Prostate gland (tissue), 2 donors: ENCODE results near the gene ACP1. TPM values are rescaled to one million over a fixed set of nuclear protein-coding genes. Genes with fewer than 3 reads are reported as not detected.
A peak's percentile ranks its signal among the peaks of the same experiment; 100 is the strongest.

Experiments
- DNase-seq: peaks from one replicate; pipeline ENCODE4 v3.0.0-alpha.2; 2019; ENCODE audit warnings: low spot score
- H3K27ac ChIP-seq, 2 donors: fragments of 200-600 bp; sonication (generic); 2 replicates each; pipeline ENCODE4 v1.5.1; 2017 to 2019
- H3K27me3 ChIP-seq: fragments of 200-600 bp; sonication (generic); replicated peaks from 2 replicates; pipeline ENCODE4 v1.5.1; 2019; ENCODE audit not compliant: insufficient read depth
- H3K36me3 ChIP-seq, 2 donors: fragments of 200-600 bp; sonication (generic); 1 replicate in 1 of 2; 2 replicates in 1 of 2; pipeline versions ENCODE4 v1.5.1 to v1.8.1; 2017 to 2019
- H3K4me1 ChIP-seq: fragments of 200-600 bp; sonication (generic); replicated peaks from 2 replicates; pipeline ENCODE4 v1.5.1; 2019
- H3K4me3 ChIP-seq, 2 donors: fragments of 200-600 bp; sonication (generic); 2 replicates each; pipeline ENCODE4 v1.5.1; 2017 to 2019
- H3K9me3 ChIP-seq: fragments of 200-600 bp; sonication (generic); 2 replicates; pipeline ENCODE4 v1.5.1; 2017
- POLR2A ChIP-seq: fragments of 450-650 bp; IDR thresholded peaks from one replicate; pipeline ENCODE4 v1.6.1; 2016; ENCODE audit warnings: antibody characterized with exemption, mild to moderate bottlenecking
- POLR2AphosphoS5 ChIP-seq: sonication (generic); formaldehyde crosslinking; IDR thresholded peaks from one replicate; pipeline ENCODE4 v1.6.1; 2017; ENCODE audit warnings: antibody characterized with exemption
- WGBS: methylation state at CpG from one replicate; pipeline ENCODE4 v1.1.5; 2018; 5-methylcytosine and 5-hydroxymethylcytosine counted together
- intact Hi-C: fragments of 100-400 bp; cut with DNase I; formaldehyde crosslinking; loops from one replicate; pipeline ENCODE4 v1.14.2; 2022
- total RNA-seq, 2 donors: library from RNA; depleted of rRNA; stranded (reverse); fragments of >200 nt; gene quantifications; one replicate each; pipeline ENCODE4 v1.1.0, GENCODE V29; 2016
- TF ChIP-seq, protein P1 (sequence below), 4 experiments: fragments of 200-600 bp in 2 of 4; fragments of 450-650 bp in 2 of 4; sonication (generic) in 2 of 4; IDR thresholded peaks; 1 replicate in 3 of 4; 2 replicates in 1 of 4; pipeline ENCODE4 v1.5.1; 2016 to 2019; ENCODE audit warnings: antibody characterized with exemption in 4 of 4, mild to moderate bottlenecking in 2 of 4, moderate library complexity in 2 of 4

Gene ACP1
- total RNA-seq, 2 donors from 2014 or later: 96.9 to 116 TPM

DNA sequence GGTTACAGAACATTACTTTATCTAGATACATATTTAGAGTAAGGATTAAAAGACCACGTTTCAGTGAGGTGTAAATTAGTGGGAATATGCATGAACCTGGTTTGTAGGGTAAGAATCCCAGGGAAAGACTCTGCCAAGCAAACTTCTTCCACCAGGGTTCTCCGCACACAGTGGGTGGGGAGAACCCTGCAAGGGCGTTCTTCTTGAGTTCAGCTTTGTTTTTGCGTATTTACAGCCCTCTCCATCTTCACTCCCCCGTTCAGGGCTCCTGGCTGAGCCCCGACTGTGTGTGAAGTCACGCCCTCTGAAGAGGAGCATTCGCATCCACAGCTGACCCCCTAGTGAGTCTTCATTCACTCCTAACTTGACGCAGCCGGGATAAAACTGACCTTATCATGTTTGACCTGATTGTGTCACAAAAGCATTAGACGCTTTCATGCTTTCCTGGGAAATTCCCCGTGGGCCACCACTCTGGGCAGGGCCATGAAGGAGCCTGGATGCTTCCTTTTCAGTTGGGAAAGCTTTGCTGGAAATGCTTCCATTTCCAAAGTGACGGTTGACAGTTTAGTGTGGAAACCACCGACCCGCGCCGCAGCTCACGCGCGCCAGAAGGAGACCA, 22.1 kb downstream of the ACP1 start:
- no peaks in the 10 kb centered on the region for H3K9me3 ChIP-seq
- no peaks in the 10 kb centered on the region for H3K36me3 ChIP-seq
- WGBS: 45% methylated on average over 20 of the region's 20 CpGs
- H3K4me1 ChIP-seq: peaks cover 10% of the 10 kb centered on the region
- peaks cover 6% of the 10 kb centered on the region for H3K27me3 ChIP-seq
- intact Hi-C loops: no loop called here
- DNase-seq: no peak
- TF ChIP-seq POLR2AphosphoS5: no peak
- TF ChIP-seq POLR2A: no peak
- TF ChIP-seq, protein P1, sequence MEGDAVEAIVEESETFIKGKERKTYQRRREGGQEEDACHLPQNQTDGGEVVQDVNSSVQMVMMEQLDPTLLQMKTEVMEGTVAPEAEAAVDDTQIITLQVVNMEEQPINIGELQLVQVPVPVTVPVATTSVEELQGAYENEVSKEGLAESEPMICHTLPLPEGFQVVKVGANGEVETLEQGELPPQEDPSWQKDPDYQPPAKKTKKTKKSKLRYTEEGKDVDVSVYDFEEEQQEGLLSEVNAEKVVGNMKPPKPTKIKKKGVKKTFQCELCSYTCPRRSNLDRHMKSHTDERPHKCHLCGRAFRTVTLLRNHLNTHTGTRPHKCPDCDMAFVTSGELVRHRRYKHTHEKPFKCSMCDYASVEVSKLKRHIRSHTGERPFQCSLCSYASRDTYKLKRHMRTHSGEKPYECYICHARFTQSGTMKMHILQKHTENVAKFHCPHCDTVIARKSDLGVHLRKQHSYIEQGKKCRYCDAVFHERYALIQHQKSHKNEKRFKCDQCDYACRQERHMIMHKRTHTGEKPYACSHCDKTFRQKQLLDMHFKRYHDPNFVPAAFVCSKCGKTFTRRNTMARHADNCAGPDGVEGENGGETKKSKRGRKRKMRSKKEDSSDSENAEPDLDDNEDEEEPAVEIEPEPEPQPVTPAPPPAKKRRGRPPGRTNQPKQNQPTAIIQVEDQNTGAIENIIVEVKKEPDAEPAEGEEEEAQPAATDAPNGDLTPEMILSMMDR (IDR thresholded peaks at IDR 0.05): no peak
- no peak overlapping the region for H3K27ac ChIP-seq
- H3K4me3 ChIP-seq: no peak overlapping the region

DNA sequence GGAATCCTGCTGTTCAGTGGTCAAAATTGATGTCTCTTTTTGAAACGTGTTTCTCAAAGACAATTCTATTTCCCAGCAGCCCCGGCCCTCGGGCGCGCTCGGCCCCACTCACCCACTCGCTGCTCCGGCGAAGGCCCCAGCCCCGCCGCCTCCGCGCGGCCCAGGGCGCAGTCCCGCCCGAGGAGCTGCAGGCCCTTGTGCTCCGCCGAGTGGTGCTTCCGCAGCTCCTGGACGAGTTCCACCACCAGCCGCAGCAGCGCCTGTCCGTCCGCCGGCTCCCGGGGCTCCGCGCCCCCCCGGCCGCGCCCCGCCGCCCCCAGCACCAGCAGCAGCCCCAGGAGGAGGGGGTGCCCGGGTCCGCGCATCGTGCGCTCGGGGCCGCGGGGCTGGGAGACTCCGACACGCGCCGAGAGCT, 22.7 kb downstream of the ACP1 start:
- peaks cover 10% of the 10 kb centered on the region for H3K4me1 ChIP-seq
- H3K36me3 ChIP-seq: no peaks in the 10 kb centered on the region
- H3K27ac ChIP-seq: no peak overlapping the region
- no peak for TF ChIP-seq POLR2A
- TF ChIP-seq, protein P1 (IDR thresholded peaks at IDR 0.05): no peak
- no peak for TF ChIP-seq POLR2AphosphoS5
- intact Hi-C loops: no loop called here
- no peak for DNase-seq
- no peaks in the 10 kb centered on the region for H3K9me3 ChIP-seq
- WGBS: 1% methylated on average over 24 of the region's 46 CpGs
- peaks cover 6% of the 10 kb centered on the region for H3K27me3 ChIP-seq
- peak overlapping the region; percentile 26 to 35 for H3K4me3 ChIP-seq

DNA sequence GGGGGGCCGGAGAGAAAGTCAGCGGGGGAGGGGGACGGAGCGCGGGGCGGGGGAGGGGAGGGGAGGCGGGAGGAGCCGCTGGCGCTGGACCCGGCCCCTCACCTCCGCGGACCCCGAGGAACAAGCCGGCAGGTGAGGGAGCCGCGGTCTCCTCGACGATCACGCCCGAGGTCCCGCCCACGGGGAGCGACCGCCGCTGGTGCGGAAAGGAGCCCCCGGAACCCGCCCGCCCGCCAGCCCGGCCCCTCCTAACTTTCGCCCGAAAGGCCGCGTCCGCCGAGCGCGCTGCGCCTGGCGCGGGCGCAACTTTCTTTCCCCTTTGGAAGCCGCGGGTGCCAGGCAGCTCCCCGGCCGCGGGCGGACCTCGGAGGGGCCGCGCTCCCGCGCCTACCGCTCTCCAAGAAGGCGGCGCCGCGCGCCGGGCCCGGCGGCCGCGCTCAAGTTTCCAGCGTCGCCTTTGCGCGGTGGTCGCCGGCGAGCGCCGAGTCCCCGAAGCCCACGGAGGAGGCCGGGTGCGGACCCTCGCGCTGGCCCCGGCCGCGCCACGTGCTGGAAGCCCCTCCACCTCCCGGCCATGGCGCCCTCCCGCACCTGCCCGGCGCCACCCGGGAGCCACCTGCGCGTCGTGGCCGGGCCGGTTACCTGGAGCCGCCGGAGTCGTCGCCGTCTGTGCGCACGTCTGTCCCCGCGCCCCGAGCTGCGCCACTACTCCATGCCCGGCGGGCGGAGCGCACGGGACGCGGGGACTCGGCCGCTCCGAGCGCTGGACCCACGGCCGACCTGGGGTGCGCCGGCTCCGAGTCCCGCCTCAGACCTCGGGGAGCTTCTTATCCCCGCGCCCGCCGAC, 23.4 kb downstream of the ACP1 start, which contains the start of gene ALKAL2:
TSS of gene ALKAL2 (minus strand) at position 181 of the 847 bp plus-strand sequence. CDS start 256 bp downstream, outside the sequence.
- 1% methylated on average over 85 of the region's 128 CpGs for WGBS
- Histone ChIP-seq H3K27ac (no peak within 1 kb of the TSS), H3K36me3 (no peaks in the 10 kb centered on the region), H3K9me3 (no peaks in the 10 kb centered on the region), H3K27me3 (peaks cover 8% of the 10 kb centered on the region), H3K4me3 (peak within 1 kb of the TSS; percentile 26 to 35), H3K4me1 (peaks cover 10% of the 10 kb centered on the region)
- intact Hi-C loops: no loop called here
- TF ChIP-seq POLR2AphosphoS5 (no peak), POLR2A (no peak)
- TF ChIP-seq, protein P1 (IDR thresholded peaks at IDR 0.05): no peak
- DNase-seq: no peak

DNA sequence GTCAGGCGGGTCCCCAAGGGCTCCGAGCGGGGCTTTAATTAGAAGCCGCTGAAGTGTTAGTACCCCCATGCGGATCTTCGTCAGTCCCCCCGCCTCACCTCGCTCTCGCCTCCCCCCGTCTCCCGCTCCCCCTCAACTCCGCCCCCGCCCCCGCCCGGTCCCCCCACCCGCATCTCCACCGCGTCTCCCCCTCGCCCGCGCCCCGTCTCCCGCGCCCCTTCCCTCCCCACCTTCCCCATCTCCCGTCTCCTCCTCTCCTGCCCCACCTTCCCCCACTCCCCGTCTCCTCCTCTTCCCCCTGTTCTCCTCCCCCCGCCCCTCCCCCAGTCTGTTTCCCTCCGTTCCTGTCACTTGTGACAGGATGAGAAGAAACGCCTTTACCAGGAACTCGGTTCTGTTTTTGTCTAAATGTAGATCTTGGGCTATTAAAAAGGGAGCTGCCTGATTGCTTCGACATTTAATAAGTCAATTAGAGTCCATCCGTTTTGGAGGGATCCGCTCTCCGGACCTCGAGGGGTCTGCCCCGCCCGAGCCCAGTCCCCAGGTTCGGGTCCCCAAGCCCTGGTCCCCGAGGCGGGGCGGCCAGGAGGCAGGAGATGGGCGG, 24.1 kb downstream of the ACP1 start:
- H3K36me3 ChIP-seq: no peaks in the 10 kb centered on the region
- intact Hi-C loops: no loop called here
- peaks cover 8% of the 10 kb centered on the region for H3K27me3 ChIP-seq
- TF ChIP-seq POLR2AphosphoS5 (no peak), POLR2A (no peak)
- DNase-seq: no peak
- 4% methylated on average over 21 of the region's 42 CpGs for WGBS
- H3K4me3 ChIP-seq: peak overlapping the region in 1 of 2 donors; percentile 35
- no peaks in the 10 kb centered on the region for H3K9me3 ChIP-seq
- peaks cover 10% of the 10 kb centered on the region for H3K4me1 ChIP-seq
- H3K27ac ChIP-seq: no peak overlapping the region

DNA sequence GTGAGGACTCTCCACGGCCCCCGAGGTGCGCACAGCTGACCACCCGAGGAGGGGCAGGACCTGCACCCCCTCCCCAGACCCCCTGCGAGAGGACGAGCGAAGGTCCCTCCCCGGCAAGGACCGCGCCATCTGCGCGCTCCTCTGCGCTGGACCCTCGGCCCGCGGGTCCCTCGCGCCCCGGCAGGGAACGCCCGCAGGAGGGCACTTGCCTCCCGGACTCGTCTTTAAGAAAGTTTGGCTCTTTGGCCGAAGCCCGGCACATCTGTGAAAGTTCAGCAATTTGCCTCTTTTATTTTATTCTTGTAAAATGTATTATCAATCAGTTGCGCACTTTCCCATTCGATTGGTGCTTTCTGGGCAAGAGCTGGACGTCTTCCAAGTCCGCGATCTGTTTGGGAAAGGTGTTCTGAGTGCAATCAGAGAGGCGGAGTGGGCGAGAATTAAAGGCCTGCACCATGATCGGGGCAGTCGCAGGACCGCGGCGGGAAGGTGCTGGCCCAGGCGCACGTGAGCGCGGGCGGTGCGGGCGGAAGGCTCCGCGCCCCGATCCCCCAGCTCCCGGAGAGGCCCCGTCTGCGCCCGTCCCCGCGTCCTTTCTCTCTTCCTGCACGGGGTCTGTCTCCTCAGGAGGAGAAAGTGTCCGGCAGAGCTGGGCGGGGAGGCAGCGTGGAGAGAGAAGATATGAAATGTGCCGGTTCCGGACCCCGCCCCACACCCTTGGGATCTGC, 24.8 kb downstream of the ACP1 start:
- H3K9me3 ChIP-seq: no peaks in the 10 kb centered on the region
- DNase-seq: no peak
- H3K27me3 ChIP-seq: peaks cover 8% of the 10 kb centered on the region
- H3K27ac ChIP-seq: no peak overlapping the region
- H3K36me3 ChIP-seq: no peaks in the 10 kb centered on the region
- H3K4me1 ChIP-seq: peaks cover 10% of the 10 kb centered on the region
- intact Hi-C loops: loop anchor here (10.0 kb wide), 1 partner anchor 45 kb away; no protein-coding TSS in a partner anchor
- H3K4me3 ChIP-seq: peak overlapping the region; percentile 26 to 35
- TF ChIP-seq POLR2A: no peak
- no peak for TF ChIP-seq POLR2AphosphoS5
- TF ChIP-seq, protein P1 (IDR thresholded peaks at IDR 0.05): no peak
- WGBS: 2% methylated on average over 55 of the region's 60 CpGs
